Stimulated activated naive B cell treated with anti-CD40 and anti-IgM and Interleukin-4, amounts not matched to agents 10 μg/mL and 1 μg/mL and 100 μg/mL, for 72 hours (primary cell): ENCODE measurements around the gene DSCAML1.

ENCODE experiments used
- ATAC-seq, 2 donors: fragments of 150-1000 bp; cut with Tn5 transposase; replicated peaks; 2 replicates each; pipeline ENCODE4 v1.10.0; 2021; ENCODE audit warnings: moderate library complexity in 1 of 2
- DNase-seq: peaks from one replicate; pipeline ENCODE4 v3.0.0; 2021
- H3K27ac Mint-ChIP-seq: one replicate; pipeline ENCODE4 v1.8.0; 2022; ENCODE audit warnings: mild to moderate bottlenecking, mixed read lengths
- H3K27me3 Mint-ChIP-seq, 2 donors: one replicate each; pipeline ENCODE4 v1.8.0; 2022; ENCODE audit warnings: mixed read lengths in 2 of 2
- H3K36me3 Mint-ChIP-seq, 2 donors: one replicate each; pipeline ENCODE4 v1.8.0; 2022; ENCODE audit warnings: mixed read lengths in 2 of 2, mild to moderate bottlenecking in 1 of 2
- H3K4me1 Mint-ChIP-seq, 2 donors: one replicate each; pipeline ENCODE4 v1.8.0; 2022; ENCODE audit warnings: mixed read lengths in 2 of 2, mild to moderate bottlenecking in 1 of 2
- H3K4me3 Mint-ChIP-seq, 2 donors: one replicate each; pipeline ENCODE4 v1.8.0; 2022; ENCODE audit warnings: mild to moderate bottlenecking in 2 of 2, mixed read lengths in 2 of 2, moderate library complexity in 1 of 2
- H3K9me3 Mint-ChIP-seq, 2 donors: one replicate each; pipeline ENCODE4 v1.8.0; 2022; ENCODE audit warnings: mixed read lengths in 2 of 2, mild to moderate bottlenecking in 1 of 2

The DSCAML1 gene

GRCh38 chr11:117544130-117544800, 252.8 kb downstream of the DSCAML1 start:
- no peak overlapping the region for H3K27ac Mint-ChIP-seq
- H3K9me3 Mint-ChIP-seq: peaks cover 0 to 5% of the 10 kb centered on the region in 2 donors
- no peak overlapping the region for H3K4me3 Mint-ChIP-seq
- peaks cover 6 to 13% of the 10 kb centered on the region in 2 donors for H3K27me3 Mint-ChIP-seq
- peaks cover 0 to 1% of the 10 kb centered on the region in 2 donors for H3K36me3 Mint-ChIP-seq
- DNase-seq (no peak), ATAC-seq (no peak)
- peaks cover 0 to 5% of the 10 kb centered on the region in 2 donors for H3K4me1 Mint-ChIP-seq

GRCh38 chr11:117541211-117541610, 255.8 kb downstream of the DSCAML1 start:
- peaks cover 0 to 5% of the 10 kb centered on the region in 2 donors for H3K9me3 Mint-ChIP-seq
- DNase-seq (no peak), ATAC-seq (no peak)
- no peaks in the 10 kb centered on the region for H3K36me3 Mint-ChIP-seq
- H3K4me1 Mint-ChIP-seq: no peaks in the 10 kb centered on the region
- H3K27me3 Mint-ChIP-seq: peaks cover 6 to 14% of the 10 kb centered on the region in 2 donors
- H3K27ac Mint-ChIP-seq: no peak overlapping the region
- H3K4me3 Mint-ChIP-seq: no peak overlapping the region

GRCh38 chr11:117538263-117539135, 258.5 kb downstream of the DSCAML1 start:
- no peak for ATAC-seq
- peaks cover 0 to 19% of the 10 kb centered on the region in 2 donors for H3K27me3 Mint-ChIP-seq
- H3K36me3 Mint-ChIP-seq: peaks cover 0 to 7% of the 10 kb centered on the region in 2 donors
- H3K27ac Mint-ChIP-seq: peak overlapping the region; percentile 37
- peaks cover 0 to 3% of the 10 kb centered on the region in 2 donors for H3K9me3 Mint-ChIP-seq
- no peak overlapping the region for H3K4me3 Mint-ChIP-seq
- no peak for DNase-seq
- H3K4me1 Mint-ChIP-seq: no peaks in the 10 kb centered on the region

GRCh38 chr11:117535850-117536411, 261.1 kb downstream of the DSCAML1 start:
- H3K4me3 Mint-ChIP-seq: no peak overlapping the region
- DNase-seq: no peak
- H3K27me3 Mint-ChIP-seq: peaks cover 0 to 12% of the 10 kb centered on the region in 2 donors
- no peak for ATAC-seq
- peaks cover 0 to 11% of the 10 kb centered on the region in 2 donors for H3K36me3 Mint-ChIP-seq
- no peaks in the 10 kb centered on the region for H3K4me1 Mint-ChIP-seq
- H3K9me3 Mint-ChIP-seq: peaks cover 0 to 2% of the 10 kb centered on the region in 2 donors
- H3K27ac Mint-ChIP-seq: no peak overlapping the region

GRCh38 chr11:117535201-117535849, 261.7 kb downstream of the DSCAML1 start:
- H3K4me3 Mint-ChIP-seq: no peak overlapping the region
- ATAC-seq (no peak), DNase-seq (no peak)
- peaks cover 0 to 15% of the 10 kb centered on the region in 2 donors for H3K27me3 Mint-ChIP-seq
- peaks cover 0 to 16% of the 10 kb centered on the region in 2 donors for H3K36me3 Mint-ChIP-seq
- H3K9me3 Mint-ChIP-seq: peaks cover 0 to 2% of the 10 kb centered on the region in 2 donors
- no peak overlapping the region for H3K27ac Mint-ChIP-seq
- H3K4me1 Mint-ChIP-seq: no peaks in the 10 kb centered on the region

- H3K27me3 Mint-ChIP-seq: peaks cover 4 to 17% of the 10 kb centered on the region in 2 donors
- DNase-seq (no peak), ATAC-seq (no peak)
- H3K36me3 Mint-ChIP-seq: peaks cover 0 to 22% of the 10 kb centered on the region in 2 donors
- no peak overlapping the region for H3K27ac Mint-ChIP-seq
- H3K4me3 Mint-ChIP-seq: no peak overlapping the region
- peaks cover 0 to 3% of the 10 kb centered on the region in 2 donors for H3K4me1 Mint-ChIP-seq
- peaks cover 0 to 2% of the 10 kb centered on the region in 2 donors for H3K9me3 Mint-ChIP-seq
These were observed 264.4 kb downstream of the DSCAML1 start for GRCh38 chr11:117532568-117532967.

- H3K4me1 Mint-ChIP-seq: peaks cover 0 to 3% of the 10 kb centered on the region in 2 donors
- peaks cover 4 to 12% of the 10 kb centered on the region in 2 donors for H3K27me3 Mint-ChIP-seq
- H3K36me3 Mint-ChIP-seq: peaks cover 0 to 16% of the 10 kb centered on the region in 2 donors
- ATAC-seq (no peak), DNase-seq (no peak)
- H3K9me3 Mint-ChIP-seq: peaks cover 0 to under 1% of the 10 kb centered on the region in 2 donors
- H3K27ac Mint-ChIP-seq: no peak overlapping the region
- no peak overlapping the region for H3K4me3 Mint-ChIP-seq
These were observed 267.2 kb downstream of the DSCAML1 start for GRCh38 chr11:117529816-117530215.

GRCh38 chr11:117528097-117528721, 268.8 kb downstream of the DSCAML1 start:
- H3K4me3 Mint-ChIP-seq: no peak overlapping the region
- peaks cover 0 to 3% of the 10 kb centered on the region in 2 donors for H3K4me1 Mint-ChIP-seq
- H3K27me3 Mint-ChIP-seq: peaks cover 4 to 12% of the 10 kb centered on the region in 2 donors
- no peaks in the 10 kb centered on the region for H3K9me3 Mint-ChIP-seq
- no peak for ATAC-seq
- peaks cover 0 to 16% of the 10 kb centered on the region in 2 donors for H3K36me3 Mint-ChIP-seq
- no peak overlapping the region for H3K27ac Mint-ChIP-seq
- no peak for DNase-seq

- no peak overlapping the region for H3K4me3 Mint-ChIP-seq
- ATAC-seq (no peak), DNase-seq (no peak)
- no peaks in the 10 kb centered on the region for H3K9me3 Mint-ChIP-seq
- H3K27ac Mint-ChIP-seq: no peak overlapping the region
- peaks cover 0 to 3% of the 10 kb centered on the region in 2 donors for H3K4me1 Mint-ChIP-seq
- peaks cover 0 to 16% of the 10 kb centered on the region in 2 donors for H3K36me3 Mint-ChIP-seq
- peaks cover 4 to 12% of the 10 kb centered on the region in 2 donors for H3K27me3 Mint-ChIP-seq
These were observed 269.7 kb downstream of the DSCAML1 start for GRCh38 chr11:117527271-117527670.

GRCh38 chr11:117525866-117526542, 271.0 kb downstream of the DSCAML1 start:
- Mint-ChIP-seq H3K9me3 (no peaks in the 10 kb centered on the region), H3K27ac (no peak overlapping the region), H3K4me3 (no peak overlapping the region), H3K36me3 (peaks cover 0 to 17% of the 10 kb centered on the region in 2 donors), H3K27me3 (peaks cover 4 to 12% of the 10 kb centered on the region in 2 donors), H3K4me1 (peaks cover 0 to 3% of the 10 kb centered on the region in 2 donors)
- ATAC-seq (no peak), DNase-seq (no peak)

- DNase-seq (no peak), ATAC-seq (no peak)
- Mint-ChIP-seq H3K4me3 (no peak overlapping the region), H3K9me3 (no peaks in the 10 kb centered on the region), H3K27ac (no peak overlapping the region), H3K27me3 (peaks cover 0 to 1% of the 10 kb centered on the region in 2 donors), H3K4me1 (no peaks in the 10 kb centered on the region), H3K36me3 (peaks cover 0 to 15% of the 10 kb centered on the region in 2 donors)
These were observed 272.4 kb downstream of the DSCAML1 start for GRCh38 chr11:117524468-117525183.

GRCh38 chr11:117523680-117524079, 273.3 kb downstream of the DSCAML1 start:
- Mint-ChIP-seq H3K36me3 (peaks cover 0 to 16% of the 10 kb centered on the region in 2 donors), H3K4me1 (no peaks in the 10 kb centered on the region), H3K27ac (no peak overlapping the region), H3K9me3 (no peaks in the 10 kb centered on the region), H3K27me3 (no peaks in the 10 kb centered on the region), H3K4me3 (no peak overlapping the region)
- no peak for DNase-seq
- no peak for ATAC-seq

- no peak for ATAC-seq
- H3K27ac Mint-ChIP-seq: no peak overlapping the region
These were observed 275.0 kb downstream of the DSCAML1 start for GRCh38 chr11:117521974-117522373.

More at GRCh38 chr11:117521974-117522373, 275.0 kb downstream of the DSCAML1 start:
- no peaks in the 10 kb centered on the region for H3K9me3 Mint-ChIP-seq
- H3K27me3 Mint-ChIP-seq: no peaks in the 10 kb centered on the region
- no peaks in the 10 kb centered on the region for H3K4me1 Mint-ChIP-seq
- DNase-seq: no peak
- no peak overlapping the region for H3K4me3 Mint-ChIP-seq
- H3K36me3 Mint-ChIP-seq: peaks cover 0 to 24% of the 10 kb centered on the region in 2 donors
